Measurements from ENCODE around the gene ANKRD13B.

The ANKRD13B gene

GRCh38 chr17:29594519-29595090 lies 1.7 kb downstream of the ANKRD13B start:
- DNase-seq (ENCODE audit: low read depth) = no peak

- no peak for DNase-seq (ENCODE audit: low read depth)
These were observed 2.4 kb downstream of the ANKRD13B start for GRCh38 chr17:29595107-29595942.

- no peak for DNase-seq (ENCODE audit: low read depth)
These were observed 3.2 kb downstream of the ANKRD13B start for GRCh38 chr17:29595943-29596774.

- DNase-seq (ENCODE audit: low read depth) = no peak
These were observed 3.9 kb downstream of the ANKRD13B start for GRCh38 chr17:29596811-29597210.

- no peak for DNase-seq (ENCODE audit: low read depth)
These were observed 4.6 kb downstream of the ANKRD13B start for GRCh38 chr17:29597361-29598172.

GRCh38 chr17:29603109-29603674 lies 10.3 kb downstream of the ANKRD13B start:
- DNase-seq (ENCODE audit: low read depth) = no peak

GRCh38 chr17:29607557-29608195 lies 14.7 kb downstream of the ANKRD13B start:
- no peak for DNase-seq (ENCODE audit: low read depth)

GRCh38 chr17:29608986-29609385 lies 16.1 kb downstream of the ANKRD13B start:
- DNase-seq (ENCODE audit: low read depth) = no peak

- no peak for DNase-seq (ENCODE audit: low read depth)
These were observed 17.5 kb downstream of the ANKRD13B start for GRCh38 chr17:29610395-29610794.

- no peak for DNase-seq (ENCODE audit: low read depth)
These were observed 18.6 kb downstream of the ANKRD13B start for GRCh38 chr17:29611351-29612093.

- no peak for DNase-seq (ENCODE audit: low read depth)
These were observed 19.1 kb downstream of the ANKRD13B start for GRCh38 chr17:29612094-29612403.

GRCh38 chr17:29612404-29613280 lies 19.7 kb downstream of the ANKRD13B start:
- DNase-seq (ENCODE audit: low read depth) = no peak

GRCh38 chr17:29613352-29613837 lies 20.5 kb downstream of the ANKRD13B start:
- DNase-seq (ENCODE audit: low read depth) = peak; percentile 88

GRCh38 chr17:29613856-29614255 lies 20.9 kb downstream of the ANKRD13B start:
- no peak for DNase-seq (ENCODE audit: low read depth)

- DNase-seq (ENCODE audit: low read depth) = no peak
These were observed 21.6 kb downstream of the ANKRD13B start for GRCh38 chr17:29614349-29615047.

- DNase-seq (ENCODE audit: low read depth) = no peak
These were observed 22.1 kb downstream of the ANKRD13B start for GRCh38 chr17:29615048-29615385.

GRCh38 chr17:29615492-29616299 lies 22.8 kb downstream of the ANKRD13B start:
- peak; percentile 79 for DNase-seq (ENCODE audit: low read depth)
